Erythroblast (primary cell): ENCODE data around the gene CTU2.
A peak's percentile ranks its signal among the peaks of the same experiment; 100 is the strongest.

Experiments used
- DNase-seq, 2 experiments: peaks; one replicate each; lab custom pipeline; 2025; lab: John Stamatoyannopoulos, UW
- GATA1 ChIP-seq: IDR thresholded peaks from 2 replicates; pipeline ENCODE4 v1.6.1; 2011; ENCODE audit warnings: low read depth, mild to moderate bottlenecking, control low read depth, low read length, moderate library complexity
- POLR2A ChIP-seq: IDR thresholded peaks from 2 replicates; pipeline ENCODE4 v1.6.1; 2011; ENCODE audit warnings: mild to moderate bottlenecking, low read length

Gene CTU2

DNA sequence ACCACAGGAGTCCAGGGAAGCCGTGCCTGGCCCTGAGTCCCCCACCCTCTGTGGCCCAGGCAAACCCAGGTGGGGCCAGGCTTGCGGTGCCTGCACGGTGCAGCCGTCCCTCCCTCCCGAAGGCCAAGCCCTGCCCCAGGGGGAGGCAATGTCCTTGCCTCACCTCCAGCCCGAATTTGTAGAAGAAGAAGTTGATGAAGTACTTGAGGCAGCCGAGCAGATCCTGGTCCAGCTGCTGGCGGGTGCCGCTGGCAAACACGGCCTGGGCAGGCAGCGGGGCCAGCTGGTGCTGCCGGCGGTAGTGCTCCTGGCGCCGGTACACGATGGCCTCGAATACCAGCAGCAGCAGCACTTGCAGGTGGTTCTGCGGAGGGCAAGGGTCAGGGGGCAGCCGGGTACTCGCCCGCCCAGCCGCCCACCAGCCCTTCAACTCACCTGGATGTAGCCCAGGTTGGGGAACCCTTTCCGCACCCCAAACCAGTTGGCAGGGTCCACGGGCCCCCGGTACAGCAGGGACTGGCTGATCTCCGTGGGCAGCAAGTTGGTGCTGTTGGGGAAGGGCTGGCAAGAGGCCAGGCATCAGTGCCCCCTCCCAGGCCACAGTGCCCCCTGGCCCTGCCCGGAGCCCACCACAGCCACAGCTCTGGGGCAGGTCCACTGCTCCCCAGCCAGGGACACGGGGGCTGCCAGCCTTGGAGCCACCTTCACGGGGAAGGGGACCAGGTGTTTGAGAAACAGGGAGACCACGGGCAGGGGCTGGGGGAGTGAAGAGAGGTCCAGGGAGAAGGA lies 26.1 kb downstream of the CTU2 start:
- DNase-seq: no peak
- TF ChIP-seq POLR2A (no peak), GATA1 (no peak)

DNA sequence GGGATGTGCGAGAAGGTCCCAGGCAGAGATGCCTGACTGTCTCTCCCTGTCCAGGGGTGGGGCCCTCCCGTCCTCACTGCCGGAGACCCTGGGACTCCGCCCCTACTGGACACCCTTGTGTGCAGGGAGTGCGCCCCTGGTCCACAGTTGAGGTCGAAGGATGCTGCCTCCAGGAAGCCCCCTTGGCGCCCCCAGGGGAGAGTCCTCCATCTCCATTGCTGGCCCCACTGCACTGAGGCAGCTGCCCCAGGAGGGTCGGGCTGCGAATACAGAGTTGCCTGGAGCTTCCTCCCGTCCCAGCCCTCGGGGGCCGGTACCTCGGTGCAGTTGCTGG lies 26.6 kb downstream of the CTU2 start:
- DNase-seq: no peak
- TF ChIP-seq POLR2A (no peak), GATA1 (no peak)

DNA sequence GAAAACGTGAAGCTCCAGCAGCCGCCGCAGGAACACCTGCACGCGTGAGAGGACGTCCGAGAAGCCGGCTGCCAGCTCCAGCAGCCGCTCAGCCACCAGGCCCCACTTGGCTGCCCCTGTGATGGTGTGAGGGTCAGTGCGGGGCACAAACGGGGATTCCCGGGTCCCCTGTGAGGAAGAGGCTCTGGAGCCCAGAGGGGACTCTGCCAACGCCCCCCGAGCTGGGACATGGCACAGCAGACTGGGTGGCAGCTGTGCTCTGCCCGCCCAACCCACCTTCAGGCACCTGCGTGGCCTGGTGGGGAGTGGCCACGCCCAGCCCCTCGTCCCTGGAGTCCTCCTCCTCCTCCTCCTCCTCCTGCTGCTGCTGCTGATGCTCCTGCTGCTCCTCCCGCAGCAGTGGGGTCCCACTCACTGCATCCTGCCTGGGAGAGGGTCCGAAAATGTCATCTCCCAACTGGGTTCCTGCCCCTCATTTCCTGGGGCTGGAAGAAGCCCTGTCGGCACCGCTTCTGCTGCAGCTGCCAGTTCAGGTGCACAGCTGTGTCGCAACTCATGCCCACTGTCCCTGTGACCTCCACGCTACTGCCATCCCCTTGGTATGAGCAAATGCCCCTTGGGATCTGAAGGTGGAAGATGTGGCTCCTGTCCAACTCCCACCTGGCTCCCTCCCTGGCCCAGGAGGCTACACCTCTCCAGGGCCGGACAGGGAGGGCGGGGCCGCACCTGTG lies 27.5 kb downstream of the CTU2 start:
- TF ChIP-seq GATA1: no peak
- no peak for TF ChIP-seq POLR2A

DNA sequence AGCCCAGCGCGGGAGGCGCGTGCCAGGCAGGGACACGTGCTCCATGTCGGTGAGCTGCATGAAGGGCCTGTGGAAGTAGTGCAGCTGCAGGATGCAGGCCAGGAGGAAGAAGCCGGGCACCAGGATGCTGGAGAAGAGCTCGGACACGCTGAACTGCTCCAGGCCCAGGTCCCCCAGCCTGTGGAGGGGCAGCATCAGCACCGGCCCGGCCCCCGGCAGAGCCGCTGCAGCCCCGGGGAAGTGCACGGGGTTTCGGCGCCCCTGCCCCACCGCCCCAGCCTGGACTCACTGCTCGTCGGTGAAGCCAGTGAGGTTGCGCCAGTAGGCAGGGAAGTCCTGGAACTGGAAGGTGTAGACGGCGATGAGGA lies 28.0 kb downstream of the CTU2 start:
- no peak for DNase-seq
- TF ChIP-seq GATA1: no peak
- no peak for TF ChIP-seq POLR2A

More for the DNA sequence above, 27.5 kb downstream of the CTU2 start:
- no peak for DNase-seq

DNA sequence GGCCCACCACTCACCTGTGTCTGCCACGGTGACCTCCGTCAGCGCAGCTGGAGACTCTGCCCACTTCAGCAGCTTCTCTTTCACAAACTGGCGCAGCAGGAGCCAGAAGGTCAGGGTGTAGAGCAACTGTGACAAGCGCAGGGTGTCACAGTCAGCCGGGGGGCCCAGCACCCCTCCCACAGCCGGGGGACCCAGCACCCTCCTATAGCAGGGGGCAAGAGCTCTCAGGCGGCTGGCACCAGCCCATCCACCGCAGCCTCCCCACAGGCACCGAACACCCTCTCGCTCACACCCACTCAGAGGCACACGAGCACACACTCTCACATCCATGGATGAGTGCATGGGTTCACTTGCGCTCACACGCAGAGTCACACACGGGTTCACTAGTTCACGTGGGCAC lies 28.8 kb downstream of the CTU2 start:
- no peak for DNase-seq
- no peak for TF ChIP-seq POLR2A
- TF ChIP-seq GATA1: no peak

DNA sequence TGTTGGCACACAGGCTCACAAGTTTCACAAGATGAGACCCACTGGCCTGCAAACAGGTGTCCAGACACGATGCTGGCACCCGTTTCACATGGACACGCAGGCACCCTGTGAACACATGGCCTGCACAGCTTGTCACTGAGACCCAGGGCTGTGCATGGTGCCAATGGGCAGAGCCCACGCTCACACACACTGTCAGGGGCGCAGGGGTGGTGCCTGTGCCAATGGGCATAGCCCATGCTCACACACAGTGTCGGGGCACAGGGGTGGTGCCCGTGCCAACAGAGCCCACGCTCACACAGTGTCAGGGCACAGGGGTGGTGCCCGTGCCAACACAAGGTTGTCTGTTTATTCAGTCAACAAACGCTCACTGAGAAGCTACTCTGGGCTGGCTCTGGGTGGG lies 29.3 kb downstream of the CTU2 start:
- TF ChIP-seq GATA1 (no peak), POLR2A (no peak)
- DNase-seq: no peak

DNA sequence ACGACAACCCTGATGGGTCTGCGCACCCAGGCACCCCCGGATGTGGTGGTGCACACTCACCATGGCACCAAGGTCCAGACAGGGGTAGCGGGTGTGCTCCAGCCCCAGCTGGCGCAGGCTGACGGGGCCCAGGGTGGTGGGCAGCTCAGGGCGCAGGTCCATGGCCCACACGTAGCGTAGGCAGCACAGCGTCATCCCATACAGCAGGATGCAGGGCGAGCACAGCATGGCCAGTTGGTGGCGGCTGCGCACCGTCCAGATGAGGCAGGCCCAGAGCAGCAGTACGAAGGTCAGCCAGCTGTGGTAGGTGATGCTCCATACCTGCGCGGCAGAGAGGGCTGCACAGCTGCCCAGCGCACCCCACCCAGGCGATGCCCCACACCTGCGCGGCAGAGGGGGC lies 29.8 kb downstream of the CTU2 start:
- DNase-seq: no peak
- TF ChIP-seq GATA1 (no peak), POLR2A (no peak)

DNA sequence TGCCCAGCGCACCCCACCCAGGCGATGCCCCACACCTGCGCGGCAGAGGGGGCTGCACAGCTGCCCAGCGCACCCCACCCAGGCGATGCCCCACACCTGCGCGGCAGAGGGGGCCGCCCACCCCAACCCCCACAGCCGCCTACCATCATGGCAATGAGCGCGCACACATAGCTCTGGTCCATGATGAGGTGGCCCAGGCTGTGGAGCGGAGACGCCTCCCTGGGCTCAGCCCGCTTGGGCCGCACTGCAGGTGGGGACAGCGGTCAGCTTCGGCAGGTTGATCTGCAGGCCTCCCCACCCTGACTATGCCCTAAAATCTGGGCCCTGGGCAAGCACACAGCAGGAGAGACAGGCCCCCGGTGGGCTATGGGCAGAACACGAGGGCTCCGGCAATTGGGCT lies 30.2 kb downstream of the CTU2 start:
- TF ChIP-seq GATA1 (no peak), POLR2A (no peak)

DNA sequence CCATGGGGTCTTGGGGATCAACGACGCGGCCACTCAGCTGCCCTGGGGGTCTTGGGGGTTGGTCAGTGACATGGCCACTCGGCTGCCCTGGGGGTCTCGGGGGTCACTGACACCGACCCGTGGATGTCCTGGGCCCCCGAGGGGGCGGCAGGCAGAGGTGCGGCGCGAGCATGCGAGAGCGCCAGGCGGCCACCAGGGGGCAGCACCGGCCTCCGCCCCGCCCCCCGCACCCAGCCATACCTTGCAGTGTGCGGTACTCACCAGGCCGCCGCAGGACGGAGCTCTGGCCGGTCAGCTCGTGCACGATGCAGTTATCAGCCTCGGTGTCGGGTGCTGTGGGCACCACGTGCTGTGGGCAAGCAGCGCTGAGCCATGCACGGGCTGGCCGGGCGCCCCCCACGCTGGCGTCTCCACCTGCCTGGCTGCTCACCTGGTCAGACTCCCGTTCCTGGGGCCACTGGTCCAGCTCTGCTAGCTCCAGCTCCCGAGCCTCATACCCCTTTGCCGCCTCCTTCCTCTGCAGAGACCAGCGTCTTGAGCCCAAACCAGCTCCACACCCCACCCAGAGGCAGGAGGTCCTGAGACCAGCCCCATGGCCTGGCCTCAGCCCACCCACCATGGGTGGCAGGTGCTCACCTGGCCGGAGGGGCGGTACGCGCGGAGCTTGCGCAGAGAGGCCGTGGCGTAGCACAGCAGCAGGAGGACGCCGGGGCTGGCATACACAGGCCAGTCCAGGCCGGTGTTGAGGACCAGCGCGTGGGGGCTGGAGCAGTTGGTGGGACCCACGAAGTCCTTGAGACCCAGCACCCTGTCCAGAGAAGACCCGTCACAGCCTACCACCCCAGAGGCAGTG lies 31.2 kb downstream of the CTU2 start:
- DNase-seq: peak; percentile 84 to 89
- no peak for TF ChIP-seq GATA1
- TF ChIP-seq POLR2A: no peak

More for the DNA sequence above, 30.2 kb downstream of the CTU2 start:
- DNase-seq: no peak

DNA sequence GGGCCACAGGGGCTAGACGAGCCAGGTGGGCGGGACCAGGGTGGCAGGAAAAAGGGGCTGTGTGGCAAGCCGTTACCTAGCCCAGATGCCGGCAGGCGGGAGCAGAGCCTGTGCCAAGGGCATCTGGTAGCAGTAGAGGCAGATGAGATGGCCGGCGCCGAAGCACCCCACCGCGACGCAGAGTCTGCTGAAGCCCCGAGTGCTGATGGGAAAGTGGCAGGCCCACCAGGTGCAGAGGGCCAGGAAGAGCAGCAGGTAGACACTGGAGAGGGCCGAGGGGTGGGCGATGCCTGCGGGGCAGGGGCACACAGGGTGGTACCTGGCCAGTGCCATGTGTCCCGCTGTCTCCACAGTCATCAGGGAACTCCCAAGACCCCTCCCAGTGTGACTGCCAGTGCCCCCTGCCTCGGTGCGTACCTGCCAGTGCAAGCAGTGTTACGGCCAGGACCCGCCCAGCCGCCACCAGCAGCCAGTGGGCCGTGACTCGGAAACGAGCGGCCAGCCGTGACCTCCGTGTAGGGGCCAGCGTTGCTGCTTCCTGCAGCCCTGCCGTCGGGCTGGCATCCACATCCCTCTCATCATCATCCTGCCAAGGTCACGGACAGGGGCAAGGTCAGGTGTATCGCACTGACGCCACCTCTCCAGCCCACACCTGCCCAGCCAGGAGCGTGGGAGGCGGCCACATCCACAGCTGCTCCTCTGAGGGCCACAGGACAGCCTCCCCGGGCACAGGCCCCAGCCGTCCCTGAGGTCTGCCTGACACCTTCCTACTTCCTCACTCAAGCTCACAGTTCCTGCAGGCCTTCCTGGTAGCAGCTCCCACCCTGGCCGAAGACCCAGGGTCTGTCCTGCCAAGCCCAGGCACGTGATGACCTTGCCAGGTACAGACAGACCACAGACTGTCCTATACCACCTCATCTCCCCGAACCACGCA lies 32.1 kb downstream of the CTU2 start:
- TF ChIP-seq POLR2A: no peak
- TF ChIP-seq GATA1: no peak
- no peak for DNase-seq

DNA sequence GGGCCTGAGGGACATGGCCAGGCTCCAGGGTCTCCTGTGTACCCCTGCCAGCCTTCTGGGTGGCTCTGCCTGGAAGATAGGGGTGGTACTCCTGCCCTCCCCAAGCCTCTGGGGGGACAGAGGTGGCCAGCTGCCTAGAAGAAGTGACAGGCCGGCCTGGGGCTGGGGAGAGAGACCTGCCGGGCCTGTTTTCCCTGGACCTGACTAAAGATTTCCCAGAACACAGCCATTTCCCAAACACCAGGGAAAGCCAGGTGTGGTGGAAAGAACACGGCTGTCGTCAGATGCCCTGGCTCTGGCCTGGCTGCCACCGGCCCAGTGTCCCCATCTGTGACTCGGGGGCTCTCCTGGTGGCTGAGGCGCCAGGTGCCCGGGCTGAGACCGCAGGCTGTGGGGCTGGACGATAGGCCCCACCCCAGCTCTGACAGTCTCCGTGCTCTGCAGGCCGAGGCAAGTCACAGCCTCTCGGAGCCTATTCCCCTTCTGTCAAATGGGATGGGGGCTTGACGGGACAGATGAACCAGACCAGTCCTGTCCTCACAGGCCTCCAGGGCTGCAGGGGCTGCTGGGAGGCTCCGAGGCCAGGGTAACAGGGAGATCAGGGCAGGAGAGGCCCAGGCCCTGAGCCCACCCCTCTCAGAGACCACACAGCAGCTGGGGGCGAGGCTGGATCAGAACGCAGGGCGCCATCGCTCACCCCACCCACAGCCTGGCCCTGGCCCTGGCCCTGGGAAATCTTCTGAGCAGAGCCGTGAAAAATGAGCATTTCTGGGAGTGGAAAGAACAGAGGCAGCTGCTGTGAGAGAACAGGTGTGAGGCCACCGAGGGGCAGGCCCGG lies 33.1 kb downstream of the CTU2 start:
- TF ChIP-seq GATA1: no peak
- no peak for TF ChIP-seq POLR2A
- no peak for DNase-seq
